HepG2 (cell line): ENCODE data around the gene CXorf65. TPM values are rescaled to one million over a fixed set of nuclear protein-coding genes. Genes with fewer than 3 reads are reported as not detected.

ENCODE experiments used
- GPBP1L1 ChIP-seq: sonication (generic); formaldehyde crosslinking; IDR thresholded peaks from 2 replicates; pipeline ENCODE4 v1.5.0; 2020; ENCODE audit warnings: mild to moderate bottlenecking, missing genetic modification reagents
- HOXA7 ChIP-seq: sonication (generic); formaldehyde crosslinking; IDR thresholded peaks from 2 replicates; pipeline ENCODE4 v1.8.1; 2022; ENCODE audit warnings: mild to moderate bottlenecking, missing genetic modification reagents, moderate library complexity
- KLF12 ChIP-seq: sonication (generic); formaldehyde crosslinking; IDR thresholded peaks from 2 replicates; pipeline ENCODE4 v1.4.0; 2020; ENCODE audit warnings: missing genetic modification reagents, borderline replicate concordance
- NAIF1 ChIP-seq: sonication (generic); formaldehyde crosslinking; IDR thresholded peaks from 2 replicates; pipeline ENCODE4 v1.5.0; 2020; ENCODE audit warnings: mild to moderate bottlenecking, missing genetic modification reagents, borderline replicate concordance
- NR2F6 ChIP-seq, 2 experiments: IDR thresholded peaks; 2 replicates each; pipeline ENCODE4 v1.6.1; 2016; ENCODE audit warnings: antibody characterized with exemption in 1 of 2, mild to moderate bottlenecking in 1 of 2
- RBFOX2 ChIP-seq: fragments of 200-400 bp; formaldehyde crosslinking; IDR thresholded peaks from 2 replicates; pipeline ENCODE4 v1.6.1; 2017; ENCODE audit warnings: low read depth, mild to moderate bottlenecking, low read length
- RFX3 ChIP-seq: IDR thresholded peaks from 2 replicates; pipeline ENCODE4 v1.6.1; 2016; ENCODE audit warnings: missing biosample characterization, missing genetic modification reagents
- SSRP1 ChIP-seq: IDR thresholded peaks from 2 replicates; pipeline ENCODE4 v1.6.1; 2016; ENCODE audit warnings: control low read depth
- THAP7 ChIP-seq: sonication (generic); formaldehyde crosslinking; IDR thresholded peaks from 2 replicates; pipeline ENCODE4 v1.8.1; 2023; ENCODE audit warnings: mild to moderate bottlenecking, missing genetic modification reagents
- ZNF512 ChIP-seq: sonication (generic); formaldehyde crosslinking; IDR thresholded peaks from 2 replicates; pipeline ENCODE4 v1.4.0; 2020; ENCODE audit warnings: mild to moderate bottlenecking, missing genetic modification reagents
- ZNF557 ChIP-seq: sonication (generic); formaldehyde crosslinking; IDR thresholded peaks from 2 replicates; pipeline ENCODE4 v1.4.0; 2020; ENCODE audit warnings: missing genetic modification reagents
- ZNF687 ChIP-seq: sonication (generic); formaldehyde crosslinking; IDR thresholded peaks from 2 replicates; pipeline ENCODE4 v1.5.1; 2020; ENCODE audit warnings: mild to moderate bottlenecking, missing genetic modification reagents, moderate library complexity
- ZSCAN20 ChIP-seq: sonication (generic); formaldehyde crosslinking; IDR thresholded peaks from 2 replicates; pipeline ENCODE4 v1.4.0; 2020; ENCODE audit warnings: missing genetic modification reagents, mild to moderate bottlenecking, borderline replicate concordance
- polyA plus RNA-seq, 8 experiments: library from polyadenylated mRNA; depleted of rRNA in 3 of 8; stranded (reverse) in 7 of 8; unstranded in 1 of 8; fragments of >200 nt; fragmentation: Illumina TruSeq in 4 of 8; extraction: Trizol in 4 of 8; gene quantifications; 2 replicates each; pipeline versions ENCODE4 v1.2.1 to v1.2.3, GENCODE V29; 2011 to 2016; ENCODE audit warnings: low read depth in 4 of 8, missing spikeins in 1 of 8, mixed read lengths in 1 of 8; ENCODE audit not compliant: insufficient read depth in 1 of 8
- total RNA-seq, 5 experiments: library from RNA; depleted of rRNA; stranded (reverse); fragments of >200 nt; fragmentation: Illumina TruSeq; extraction: Trizol; gene quantifications; 2 replicates each; pipeline ENCODE4 v1.2.3, GENCODE V29; 2016; ENCODE audit warnings: low read depth in 1 of 5
- TF ChIP-seq, protein P1 (sequence below): sonication (generic); formaldehyde crosslinking; IDR thresholded peaks from 2 replicates; pipeline ENCODE4 v1.4.0; 2020; ENCODE audit warnings: missing genetic modification reagents, borderline replicate concordance

CXorf65 gene
- total and polyA plus RNA-seq, 2 of the 13 experiments (the other 11 are each of a cell fraction or from before 2014, with no cell fraction given): not detected

- TF ChIP-seq, protein P1, sequence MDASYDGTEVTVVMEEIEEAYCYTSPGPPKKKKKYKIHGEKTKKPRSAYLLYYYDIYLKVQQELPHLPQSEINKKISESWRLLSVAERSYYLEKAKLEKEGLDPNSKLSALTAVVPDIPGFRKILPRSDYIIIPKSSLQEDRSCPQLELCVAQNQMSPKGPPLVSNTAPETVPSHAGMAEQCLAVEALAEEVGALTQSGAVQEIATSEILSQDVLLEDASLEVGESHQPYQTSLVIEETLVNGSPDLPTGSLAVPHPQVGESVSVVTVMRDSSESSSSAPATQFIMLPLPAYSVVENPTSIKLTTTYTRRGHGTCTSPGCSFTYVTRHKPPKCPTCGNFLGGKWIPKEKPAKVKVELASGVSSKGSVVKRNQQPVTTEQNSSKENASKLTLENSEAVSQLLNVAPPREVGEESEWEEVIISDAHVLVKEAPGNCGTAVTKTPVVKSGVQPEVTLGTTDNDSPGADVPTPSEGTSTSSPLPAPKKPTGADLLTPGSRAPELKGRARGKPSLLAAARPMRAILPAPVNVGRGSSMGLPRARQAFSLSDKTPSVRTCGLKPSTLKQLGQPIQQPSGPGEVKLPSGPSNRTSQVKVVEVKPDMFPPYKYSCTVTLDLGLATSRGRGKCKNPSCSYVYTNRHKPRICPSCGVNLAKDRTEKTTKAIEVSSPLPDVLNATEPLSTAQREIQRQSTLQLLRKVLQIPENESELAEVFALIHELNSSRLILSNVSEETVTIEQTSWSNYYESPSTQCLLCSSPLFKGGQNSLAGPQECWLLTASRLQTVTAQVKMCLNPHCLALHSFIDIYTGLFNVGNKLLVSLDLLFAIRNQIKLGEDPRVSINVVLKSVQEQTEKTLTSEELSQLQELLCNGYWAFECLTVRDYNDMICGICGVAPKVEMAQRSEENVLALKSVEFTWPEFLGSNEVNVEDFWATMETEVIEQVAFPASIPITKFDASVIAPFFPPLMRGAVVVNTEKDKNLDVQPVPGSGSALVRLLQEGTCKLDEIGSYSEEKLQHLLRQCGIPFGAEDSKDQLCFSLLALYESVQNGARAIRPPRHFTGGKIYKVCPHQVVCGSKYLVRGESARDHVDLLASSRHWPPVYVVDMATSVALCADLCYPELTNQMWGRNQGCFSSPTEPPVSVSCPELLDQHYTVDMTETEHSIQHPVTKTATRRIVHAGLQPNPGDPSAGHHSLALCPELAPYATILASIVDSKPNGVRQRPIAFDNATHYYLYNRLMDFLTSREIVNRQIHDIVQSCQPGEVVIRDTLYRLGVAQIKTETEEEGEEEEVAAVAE: 0 out of 2 replicates have a peak, but pooled peaks have one; percentile 31
- TF ChIP-seq ZNF512 (CRISPR knock-in tag) (no peak), THAP7 (CRISPR knock-in tag) (no peak), RFX3 (CRISPR knock-in tag) (no peak), HOXA7 (CRISPR knock-in tag) (no peak), SSRP1 (no peak), NR2F6 (IDR thresholded peaks at IDR 0.05) (0 out of 2 replicates have a peak, but pooled peaks have one; percentile 11), NR2F6 (CRISPR knock-in tag; IDR thresholded peaks at IDR 0.05) (no peak), ZSCAN20 (CRISPR knock-in tag) (no peak), ZNF557 (no peak), RBFOX2 (0 out of 2 replicates have a peak, but pooled peaks have one; percentile 59), GPBP1L1 (CRISPR knock-in tag) (no peak), KLF12 (CRISPR knock-in tag) (no peak), ZNF687 (CRISPR knock-in tag) (peak; percentile 65), NAIF1 (CRISPR knock-in tag) (no peak)
Measured at GRCh38 chrX:71068044-71068918, 38.3 kb downstream of the CXorf65 start, which contains the start of gene SNX12 (continued).
